Nephron (organoid): ENCODE data around the gene MCAT.
"Not testable (repeated sequence)": the region's sequence is repeated elsewhere in the genome, so short reads cannot be mapped to it uniquely, and the experiment has no call there.

ENCODE experiments used
- H3K27ac Mint-ChIP-seq, 3 experiments: 2 replicates each; pipeline ENCODE4 v1.8.0; 2020; ENCODE audit warnings: mixed read lengths in 3 of 3, mild to moderate bottlenecking in 2 of 3, moderate library complexity in 1 of 3
- H3K27me3 Mint-ChIP-seq: 2 replicates; pipeline ENCODE4 v1.8.0; 2021; ENCODE audit warnings: low read depth, mild to moderate bottlenecking, moderate library complexity, mixed read lengths
- H3K36me3 Mint-ChIP-seq: 2 replicates; pipeline ENCODE4 v1.8.0; 2020; ENCODE audit warnings: low read depth, mixed read lengths
- H3K4me1 Mint-ChIP-seq: 2 replicates; pipeline ENCODE4 v1.8.0; 2020; ENCODE audit warnings: mixed read lengths
- H3K4me3 Mint-ChIP-seq, 3 experiments: 2 replicates each; pipeline ENCODE4 v1.8.0; 2020; ENCODE audit warnings: mild to moderate bottlenecking in 3 of 3, mixed read lengths in 3 of 3, moderate library complexity in 2 of 3
- H3K9me3 Mint-ChIP-seq: 2 replicates; pipeline ENCODE4 v1.8.0; 2020; ENCODE audit warnings: mixed read lengths
- CTCF ChIP-seq, 3 experiments: fragments of 200-600 bp; sonication (generic); IDR thresholded peaks; one replicate each; pipeline ENCODE4 v1.5.0; 2021; ENCODE audit warnings: antibody characterized with exemption in 3 of 3; ENCODE audit not compliant: unreplicated experiment in 3 of 3

The MCAT gene

GRCh38 chr22:43148581-43148980 lies 5.4 kb upstream of the MCAT start:
- peak overlapping the region in 1 of 3 experiments; percentile 8 for H3K4me3 Mint-ChIP-seq
- H3K27ac Mint-ChIP-seq = no peak overlapping the region
- H3K27me3 Mint-ChIP-seq = peaks cover 4% of the 10 kb centered on the region
- H3K4me1 Mint-ChIP-seq = peaks cover 11% of the 10 kb centered on the region
- no peak for TF ChIP-seq CTCF (IDR thresholded peaks at IDR 0.05; ENCODE audit: unreplicated experiment in 3 of 3)
- no peaks in the 10 kb centered on the region for H3K9me3 Mint-ChIP-seq
- H3K36me3 Mint-ChIP-seq = no peaks in the 10 kb centered on the region

GRCh38 chr22:43147821-43148220 lies 4.6 kb upstream of the MCAT start:
- Mint-ChIP-seq H3K36me3 (no peaks in the 10 kb centered on the region), H3K4me3 (peak overlapping the region; percentile 16 to 37 (median 21)), H3K9me3 (no peaks in the 10 kb centered on the region), H3K27me3 (peaks cover under 1% of the 10 kb centered on the region), H3K27ac (no peak overlapping the region), H3K4me1 (peaks cover 6% of the 10 kb centered on the region)
- TF ChIP-seq CTCF (IDR thresholded peaks at IDR 0.05; ENCODE audit: unreplicated experiment in 3 of 3) = no peak

GRCh38 chr22:43146332-43146731 lies 3.1 kb upstream of the MCAT start:
- not testable (repeated sequence) for H3K27me3 Mint-ChIP-seq, H3K9me3 Mint-ChIP-seq, H3K4me1 Mint-ChIP-seq, H3K4me3 Mint-ChIP-seq, H3K27ac Mint-ChIP-seq, H3K36me3 Mint-ChIP-seq

- not testable (repeated sequence) for H3K36me3 Mint-ChIP-seq, H3K4me3 Mint-ChIP-seq, H3K27ac Mint-ChIP-seq, H3K4me1 Mint-ChIP-seq, H3K27me3 Mint-ChIP-seq, H3K9me3 Mint-ChIP-seq
Observed at GRCh38 chr22:43145371-43145770, 2.2 kb upstream of the MCAT start.

GRCh38 chr22:43144949-43145348 lies 1.8 kb upstream of the MCAT start:
- TF ChIP-seq CTCF (IDR thresholded peaks at IDR 0.05; ENCODE audit: unreplicated experiment in 3 of 3) = no peak
- Mint-ChIP-seq H3K27ac (peak overlapping the region in 2 of 3 experiments; percentile 15 to 78), H3K36me3 (peaks cover 13% of the 10 kb centered on the region), H3K9me3 (no peaks in the 10 kb centered on the region), H3K4me3 (peak overlapping the region; percentile 49 to 84 (median 64)), H3K27me3 (no peaks in the 10 kb centered on the region), H3K4me1 (no peaks in the 10 kb centered on the region)

- H3K27ac Mint-ChIP-seq = no peak overlapping the region
- peaks cover 52% of the 10 kb centered on the region for H3K36me3 Mint-ChIP-seq
- no peaks in the 10 kb centered on the region for H3K4me1 Mint-ChIP-seq
- no peaks in the 10 kb centered on the region for H3K9me3 Mint-ChIP-seq
- no peak overlapping the region for H3K4me3 Mint-ChIP-seq
- no peak for TF ChIP-seq CTCF (IDR thresholded peaks at IDR 0.05; ENCODE audit: unreplicated experiment in 3 of 3)
- no peaks in the 10 kb centered on the region for H3K27me3 Mint-ChIP-seq
Observed at GRCh38 chr22:43136801-43137200, 6.4 kb downstream of the MCAT start.

GRCh38 chr22:43136255-43136654 lies 6.9 kb downstream of the MCAT start:
- H3K27me3 Mint-ChIP-seq = no peaks in the 10 kb centered on the region
- no peaks in the 10 kb centered on the region for H3K4me1 Mint-ChIP-seq
- peaks cover 52% of the 10 kb centered on the region for H3K36me3 Mint-ChIP-seq
- H3K9me3 Mint-ChIP-seq = no peaks in the 10 kb centered on the region
- no peak overlapping the region for H3K27ac Mint-ChIP-seq
- H3K4me3 Mint-ChIP-seq = no peak overlapping the region
- TF ChIP-seq CTCF (IDR thresholded peaks at IDR 0.05; ENCODE audit: unreplicated experiment in 3 of 3) = peak; percentile 47 to 61 (median 47)
